Measurements from ENCODE around the gene LITAFD.
"Not testable (repeated sequence)": the region's sequence is repeated elsewhere in the genome, so short reads cannot be mapped to it uniquely, and the experiment has no call there.

LITAFD gene
- 0 to 0.12 (median 0) reads per million in 4 donors for total RNA-seq

DNA sequence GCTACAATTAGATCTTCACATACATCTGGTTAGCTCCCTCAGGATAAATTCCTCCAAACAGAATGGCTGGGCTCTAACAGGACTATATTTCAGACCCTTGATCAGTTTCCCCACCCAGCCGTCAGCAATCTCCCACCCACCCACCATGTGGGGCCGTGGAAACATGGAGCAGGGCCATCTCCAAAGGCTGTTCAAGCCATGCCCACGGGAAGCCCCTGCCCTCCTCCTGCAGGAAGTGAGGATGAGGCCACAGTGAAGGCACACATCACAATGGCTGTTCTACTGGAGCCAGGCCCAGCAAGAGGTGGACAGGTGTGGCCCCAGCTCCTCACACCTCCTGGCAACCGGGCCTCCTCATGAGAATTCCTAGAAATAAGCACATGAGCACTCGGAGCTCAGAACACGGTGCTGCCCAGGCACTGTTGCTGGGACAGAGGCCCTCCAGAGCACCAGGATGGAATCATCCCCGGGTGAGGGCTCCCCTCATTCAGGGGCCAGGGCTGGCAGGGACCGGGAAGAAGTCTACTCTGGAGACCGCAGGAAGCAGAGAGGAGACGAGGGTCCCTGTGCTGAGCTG lies at the start of gene LITAFD:
LITAFD (plus strand) TSS at position 311 of the 577 bp plus-strand sequence. CDS start 2,005 bp downstream, outside the sequence.
- no peak for DNase-seq

DNA sequence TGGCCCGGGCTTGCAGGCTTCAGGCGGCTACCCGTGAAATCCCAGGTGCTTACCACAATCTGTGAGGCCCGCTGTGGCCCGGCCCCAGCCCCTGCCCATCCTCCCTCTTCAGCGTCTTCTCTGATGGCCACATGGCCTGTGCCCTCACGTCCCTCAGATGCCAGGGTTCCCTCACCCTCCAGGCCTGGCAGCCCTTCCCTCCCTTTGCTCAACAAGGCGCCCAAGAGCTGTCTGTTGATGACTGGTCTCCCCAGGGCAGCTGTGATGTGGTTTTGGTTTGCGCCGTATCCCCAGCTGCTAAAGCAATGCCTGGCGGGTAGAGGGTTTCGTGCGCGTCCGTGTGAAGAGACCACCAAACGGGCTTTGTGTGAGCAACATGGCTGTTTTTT lies 49.4 kb upstream of the LITAFD start:
- no peak for DNase-seq

DNA sequence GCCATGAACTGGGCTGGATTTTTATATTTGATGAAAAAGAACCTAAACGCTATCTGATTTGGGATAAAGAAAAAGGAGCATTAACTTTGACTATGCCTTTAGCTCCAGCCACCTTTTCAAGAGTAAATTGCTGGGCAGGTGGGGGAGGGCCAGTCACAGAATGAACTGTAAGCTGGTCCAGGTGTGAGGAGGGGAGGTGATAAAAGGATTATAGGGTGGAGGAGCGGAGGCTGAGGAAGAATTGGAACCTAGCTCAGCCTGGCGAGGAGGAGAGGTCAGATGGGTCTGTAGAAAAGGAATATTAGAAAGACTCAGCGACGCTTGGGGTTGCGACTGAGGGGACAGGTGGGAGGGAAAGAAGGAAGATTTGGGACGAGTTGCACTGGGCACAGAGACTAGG lies 45.4 kb upstream of the LITAFD start:
- DNase-seq = not testable (repeated sequence)

DNA sequence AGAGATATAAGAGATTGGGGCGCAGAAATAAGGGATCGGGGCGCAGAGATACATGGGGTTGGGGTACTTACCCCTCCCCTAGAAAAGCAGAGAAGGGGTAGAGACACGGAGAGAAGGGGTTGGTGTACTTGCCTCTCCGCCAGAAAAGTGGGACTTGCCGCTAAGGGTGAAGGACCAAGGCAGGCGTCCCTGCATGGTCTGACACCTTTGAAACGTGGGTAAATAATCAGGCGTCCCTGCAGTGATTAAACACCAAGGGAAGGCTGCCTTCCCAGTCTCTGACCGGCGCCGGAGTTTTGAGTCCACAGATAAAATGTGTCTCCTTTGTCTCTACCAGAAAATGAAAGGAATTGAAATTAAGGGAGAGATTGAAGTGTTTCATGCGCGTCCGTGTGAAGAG lies 44.6 kb upstream of the LITAFD start:
- not testable (repeated sequence) for DNase-seq

DNA sequence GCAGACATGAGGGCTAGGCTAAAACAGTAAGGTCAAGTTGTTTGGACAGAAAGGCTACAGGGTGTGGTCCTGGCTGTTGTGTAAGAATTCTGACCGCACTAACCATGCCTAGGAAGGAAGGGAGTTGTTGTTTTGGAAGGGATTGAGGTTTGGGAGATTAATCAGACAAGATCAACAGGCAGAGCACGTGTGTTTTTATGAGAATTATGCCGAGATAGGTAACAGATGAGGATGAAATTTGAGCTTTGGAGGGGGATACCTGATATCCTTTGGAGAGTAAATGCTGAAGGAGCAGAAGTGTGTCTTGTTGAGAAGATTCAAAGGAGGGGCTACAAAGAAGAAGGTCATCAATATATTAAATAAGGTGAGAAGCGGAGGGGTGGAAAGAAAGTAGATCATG lies 40.1 kb upstream of the LITAFD start:
- DNase-seq = not testable (repeated sequence)

DNA sequence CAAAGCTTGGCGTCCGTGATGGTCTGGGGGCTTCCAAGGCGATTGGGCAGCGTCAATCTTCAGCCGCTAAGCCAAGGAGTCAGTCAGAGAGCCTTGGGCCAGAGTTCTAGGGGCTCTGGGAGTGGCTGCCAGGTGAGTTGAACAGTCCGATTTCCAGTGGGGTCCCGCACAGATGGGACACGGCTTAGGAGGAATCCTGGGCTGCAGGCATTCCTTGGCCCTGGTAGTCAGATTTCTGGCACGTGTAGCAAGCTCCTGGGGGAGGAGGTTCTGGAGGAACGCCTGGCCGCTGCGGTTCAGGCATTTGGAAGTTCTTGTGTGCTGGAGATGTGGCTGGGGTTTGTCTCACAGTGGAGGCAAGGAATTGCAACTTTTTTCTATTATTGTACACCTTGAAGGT lies 38.9 kb upstream of the LITAFD start:
- not testable (repeated sequence) for DNase-seq

DNA sequence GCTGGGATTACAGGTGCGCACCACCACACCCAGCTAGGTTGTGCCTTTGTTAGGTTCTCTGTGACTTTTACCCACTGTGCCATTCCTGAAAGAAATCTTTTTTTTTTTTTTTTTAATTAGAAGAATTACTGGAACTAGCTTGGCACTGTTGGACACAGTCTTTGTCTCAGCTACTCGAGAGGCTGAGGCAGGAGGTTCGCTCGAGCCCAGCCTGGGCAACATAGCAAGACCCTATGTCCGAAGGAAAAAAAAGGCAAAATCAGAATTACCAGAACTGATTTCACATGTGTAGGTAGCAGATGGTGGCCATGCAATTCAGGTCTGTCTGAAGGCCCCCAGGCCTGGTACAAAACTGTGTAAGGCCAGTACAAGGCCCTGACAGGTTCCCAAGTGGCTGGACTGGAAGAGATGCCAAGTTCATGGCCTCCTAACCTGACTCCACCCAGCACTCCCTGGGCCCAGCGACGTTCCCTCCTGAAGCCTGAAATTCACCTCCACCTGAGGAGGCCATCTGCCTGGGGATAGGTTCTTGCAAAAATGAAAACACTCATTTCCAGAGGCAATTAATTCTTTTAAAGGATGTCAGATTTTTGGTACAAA lies 36.4 kb upstream of the LITAFD start:
- DNase-seq = no peak

DNA sequence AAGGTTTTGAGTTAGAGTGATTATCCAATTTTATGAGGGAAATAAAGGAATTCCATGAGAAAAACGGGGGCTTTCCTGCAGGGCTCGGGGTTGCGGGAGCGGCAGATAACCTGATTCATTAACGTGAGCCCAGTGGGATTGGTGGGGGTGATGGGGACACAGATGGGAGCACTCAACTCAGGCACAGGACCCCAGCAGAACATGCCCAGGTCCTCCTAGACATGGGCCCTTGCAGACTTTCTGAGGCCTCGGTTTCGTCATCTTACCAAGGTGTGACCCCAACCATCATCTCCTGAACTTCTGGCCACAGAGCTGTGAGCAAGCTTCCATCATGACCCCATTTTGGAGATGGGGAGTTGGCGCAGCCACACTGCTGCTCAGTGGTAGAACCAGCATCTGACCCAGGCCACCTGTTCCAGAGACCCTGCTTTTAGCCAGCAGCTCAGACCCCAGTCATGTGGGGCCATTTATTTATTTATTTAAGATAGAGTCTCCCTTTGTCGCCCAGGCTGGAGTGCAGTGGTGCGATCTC lies 35.7 kb upstream of the LITAFD start:
- no peak for DNase-seq

DNA sequence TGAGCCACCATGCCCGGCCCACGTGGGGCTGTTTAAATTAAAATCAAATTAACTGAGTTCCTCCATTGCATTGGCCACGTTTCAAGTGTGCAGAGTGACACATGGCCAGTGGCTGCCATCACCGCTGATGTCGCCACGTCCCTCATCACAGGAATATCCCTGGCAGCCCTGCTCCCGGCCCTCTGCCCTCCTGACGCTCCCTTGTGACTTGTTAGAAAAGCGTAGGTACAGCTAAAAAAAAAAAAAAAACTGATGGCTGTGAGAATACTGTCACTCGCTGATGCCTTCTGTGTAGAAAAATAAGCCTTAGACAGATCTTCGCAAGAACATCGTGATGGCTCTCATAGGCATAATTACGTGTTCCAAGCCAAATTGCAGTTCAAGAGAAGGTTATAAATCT lies 35.0 kb upstream of the LITAFD start:
- no peak for DNase-seq

DNA sequence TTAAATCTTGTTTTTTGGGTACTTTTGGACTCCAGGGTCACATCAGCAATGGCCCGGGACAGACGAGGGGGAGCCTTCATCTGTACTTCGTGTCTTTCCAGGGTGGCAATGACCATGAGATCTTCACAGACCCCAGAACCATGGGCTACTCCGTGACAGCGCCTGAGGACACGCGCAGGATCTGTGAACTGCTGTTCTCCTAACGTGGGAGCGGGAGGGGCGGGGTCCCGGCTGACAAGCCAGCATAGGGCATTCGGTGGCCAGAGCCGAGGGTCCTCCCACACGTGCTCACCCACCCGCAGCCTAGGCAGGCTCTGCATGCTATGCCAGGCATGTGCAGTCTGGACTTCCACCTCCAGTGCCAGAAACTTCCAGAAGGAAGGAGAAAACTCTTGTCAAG lies 34.5 kb upstream of the LITAFD start:
- DNase-seq = no peak

DNA sequence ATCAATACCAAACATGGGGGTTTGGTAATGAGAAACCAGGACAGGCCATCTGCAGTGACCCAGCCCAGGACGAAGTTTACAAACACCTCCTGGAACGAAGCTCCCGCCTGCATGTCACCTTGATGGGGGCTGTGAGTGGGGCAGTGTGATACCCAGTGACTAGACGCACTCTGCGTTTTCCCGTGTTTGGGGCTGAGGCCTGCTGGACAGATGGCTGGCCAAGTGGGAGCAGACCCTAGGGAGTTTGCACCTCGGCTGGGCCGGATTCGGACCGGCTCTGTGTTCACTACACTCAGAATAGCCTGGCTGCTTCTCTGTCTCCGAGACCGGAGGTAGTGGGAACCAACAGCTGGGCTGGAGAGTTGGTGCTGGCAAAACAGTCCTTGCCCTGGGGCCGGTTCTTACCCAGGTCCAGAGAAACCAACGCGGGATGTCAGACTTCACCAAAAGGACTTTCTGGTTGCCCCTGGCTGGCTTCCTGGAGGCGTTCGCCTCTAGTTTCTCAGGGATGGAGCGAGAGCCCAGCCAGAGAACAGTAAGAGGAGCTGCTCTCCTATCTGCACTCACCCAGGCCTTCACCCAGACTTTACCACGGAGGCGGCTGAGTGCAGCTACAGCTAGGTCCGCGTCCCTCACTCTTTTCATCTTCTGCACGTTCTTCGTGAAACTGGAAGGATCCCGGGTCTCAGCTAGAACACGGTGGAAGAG lies 33.8 kb upstream of the LITAFD start:
- no peak for DNase-seq

DNA sequence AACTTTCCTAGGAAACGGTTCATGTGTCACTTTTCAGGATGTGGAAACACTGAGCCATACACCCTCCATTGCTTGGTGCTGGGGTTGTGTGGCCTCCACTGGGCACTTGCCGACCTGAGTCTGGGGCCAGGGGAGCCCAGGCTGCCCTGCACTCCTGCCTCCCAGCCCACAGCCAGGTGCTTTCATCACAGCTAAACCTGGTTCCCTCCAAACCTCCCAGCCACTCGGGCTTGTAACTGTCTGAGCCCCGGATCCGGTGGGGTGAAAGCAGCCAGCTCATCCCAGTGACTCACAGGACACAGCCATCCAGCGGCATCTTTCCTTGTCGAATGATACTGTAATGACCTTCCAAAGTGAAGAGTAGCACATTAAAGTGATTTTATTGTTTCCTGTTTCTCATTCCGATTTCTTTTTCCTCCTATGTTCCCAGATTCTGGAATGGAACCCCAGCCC lies 33.2 kb upstream of the LITAFD start:
- DNase-seq = no peak

DNA sequence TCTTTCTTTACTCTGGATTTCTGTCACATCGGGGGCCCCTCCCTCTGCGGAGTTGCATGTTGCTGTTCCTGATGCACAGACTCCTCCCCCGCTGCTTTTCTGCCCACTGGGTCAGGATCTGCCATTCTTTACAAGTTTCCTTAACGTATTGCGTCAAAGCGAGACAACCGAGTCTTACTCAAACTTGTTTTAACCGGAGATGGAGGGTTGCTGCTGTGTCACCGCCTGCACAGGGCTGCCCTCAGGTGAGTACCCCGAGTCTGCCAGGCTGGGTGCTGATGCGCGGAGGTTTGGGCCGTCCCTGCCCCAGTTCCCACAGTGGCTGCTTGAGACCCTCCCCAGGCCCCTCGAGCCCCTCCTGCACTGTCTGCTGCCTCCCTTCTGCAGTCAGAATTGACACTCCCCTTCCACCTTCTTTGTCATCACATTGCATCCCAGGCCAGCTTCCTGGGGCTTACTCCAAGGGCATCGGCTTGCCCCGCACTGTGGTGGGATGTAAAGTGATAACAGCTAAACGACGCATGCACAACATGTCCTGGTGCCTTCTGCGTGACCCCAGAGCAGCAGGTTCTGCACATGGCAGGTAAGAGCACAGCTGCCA lies 32.6 kb upstream of the LITAFD start:
- no peak for DNase-seq

DNA sequence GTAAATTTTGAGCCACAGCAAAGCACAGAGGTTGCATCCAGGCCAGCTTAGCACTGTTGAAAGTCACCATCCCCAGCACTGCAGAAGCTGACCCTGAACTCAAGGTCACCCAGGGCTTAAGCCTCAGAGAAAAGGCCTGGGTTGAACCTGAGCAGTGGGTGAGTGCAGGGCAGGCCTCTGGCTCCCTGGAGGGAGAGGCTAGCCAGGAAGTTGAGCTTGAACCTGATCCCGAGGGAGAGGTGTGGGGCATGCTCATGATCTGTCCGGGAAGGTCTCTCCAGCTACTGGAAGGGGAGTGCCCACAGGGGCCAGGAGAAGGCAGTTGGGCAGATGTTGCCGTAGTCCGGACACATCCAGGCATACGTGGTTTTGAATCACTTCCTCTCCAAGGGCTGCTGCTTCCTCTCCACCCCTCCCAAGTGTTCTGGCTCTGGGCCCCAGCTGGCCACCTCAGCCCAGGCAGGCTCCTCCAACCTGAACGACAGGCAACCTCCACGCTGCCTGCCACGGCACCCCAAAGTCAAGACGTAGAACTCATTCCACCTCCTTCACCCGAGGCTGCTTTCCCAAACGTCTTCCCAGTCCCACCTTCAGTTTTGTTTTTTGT lies 31.8 kb upstream of the LITAFD start:
- DNase-seq = peak in 1 of 5 donors; percentile 24

DNA sequence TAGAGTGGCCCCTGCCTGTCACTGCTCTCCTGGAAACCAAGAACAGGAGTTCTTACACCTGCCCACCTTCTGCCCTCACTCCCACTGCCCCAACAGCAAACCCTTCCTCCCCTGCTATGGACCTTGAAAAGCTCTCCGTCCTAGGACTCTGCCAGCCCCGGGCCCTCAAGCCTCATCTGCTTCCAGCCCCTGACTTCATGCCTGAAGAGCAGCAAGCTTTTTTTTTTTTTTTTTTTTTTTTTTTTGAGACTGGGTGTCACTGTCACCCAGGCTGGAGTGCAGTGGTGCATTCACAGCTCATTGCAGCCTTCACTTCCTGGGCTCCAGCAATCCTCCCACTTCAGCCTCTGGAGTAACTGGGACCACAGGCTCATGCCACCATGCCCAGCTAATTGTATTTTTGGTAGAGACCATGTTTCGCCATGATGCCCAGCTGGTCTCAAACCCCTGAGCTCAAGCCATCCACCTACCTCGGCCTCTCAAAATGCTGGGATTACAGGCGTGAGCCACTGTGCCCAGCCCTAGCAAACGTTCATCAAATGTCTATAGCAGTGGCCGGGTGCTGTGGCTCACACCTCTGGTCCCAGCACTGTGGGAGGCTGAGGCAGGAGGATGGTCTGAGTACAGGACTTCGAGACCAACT lies 30.3 kb upstream of the LITAFD start:
- DNase-seq = no peak

DNA sequence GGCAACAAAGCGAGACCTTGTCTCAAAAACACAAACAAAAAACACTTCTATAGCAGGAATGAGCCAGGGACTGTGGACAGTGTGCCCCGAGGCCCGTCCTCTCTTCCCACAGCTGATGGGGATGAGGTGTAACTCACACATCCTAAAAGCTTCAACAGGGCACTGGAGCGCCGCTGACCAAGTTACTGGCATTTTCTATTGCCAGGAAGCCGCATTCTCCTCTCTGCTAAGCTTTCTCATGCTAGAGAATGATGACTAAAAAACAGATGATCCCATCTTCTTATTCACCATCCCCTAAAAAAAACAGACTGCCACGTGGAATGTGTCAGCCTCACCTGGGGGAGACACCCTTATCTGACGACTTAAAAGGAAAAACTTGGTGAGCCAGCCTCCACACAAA lies 29.6 kb upstream of the LITAFD start:
- no peak for DNase-seq

DNA sequence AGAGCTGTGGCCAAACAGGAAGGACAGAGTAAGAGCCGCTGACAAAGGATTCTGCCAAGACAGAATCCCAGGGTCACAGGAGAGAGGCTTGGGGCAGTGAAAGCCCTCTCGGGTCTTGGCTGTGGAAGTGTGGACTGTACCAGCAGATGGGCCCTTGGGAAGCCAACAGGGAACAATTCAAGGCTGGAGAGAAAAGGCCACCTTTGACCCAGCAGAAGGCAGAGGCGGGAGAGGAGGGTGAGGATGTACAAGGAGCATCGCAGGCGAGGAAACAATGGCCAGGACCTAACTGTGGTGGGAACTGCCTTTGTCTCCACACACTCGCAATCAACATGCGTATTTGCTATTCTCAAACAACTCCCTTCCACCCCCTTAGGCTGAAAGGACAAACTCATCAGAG lies 29.0 kb upstream of the LITAFD start:
- no peak for DNase-seq

DNA sequence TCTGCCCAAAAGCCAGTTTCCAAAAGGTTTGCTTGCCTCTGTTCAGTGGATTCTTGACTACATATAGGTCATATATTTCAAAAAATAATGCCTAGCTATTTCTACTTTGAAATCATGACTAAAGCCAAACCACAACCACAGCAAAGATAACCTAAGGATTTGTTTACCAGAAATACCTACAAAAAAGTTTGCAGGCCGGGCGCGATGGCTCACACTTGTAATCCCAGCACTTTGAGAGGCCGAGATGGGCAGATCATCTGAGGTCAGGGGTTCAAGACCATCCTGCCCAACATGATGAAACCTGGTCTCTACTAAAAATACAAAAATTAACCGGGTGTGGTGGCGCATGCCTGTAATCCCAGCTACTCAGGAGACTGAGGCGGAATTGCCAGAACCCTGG lies 28.5 kb upstream of the LITAFD start:
- no peak for DNase-seq

DNA sequence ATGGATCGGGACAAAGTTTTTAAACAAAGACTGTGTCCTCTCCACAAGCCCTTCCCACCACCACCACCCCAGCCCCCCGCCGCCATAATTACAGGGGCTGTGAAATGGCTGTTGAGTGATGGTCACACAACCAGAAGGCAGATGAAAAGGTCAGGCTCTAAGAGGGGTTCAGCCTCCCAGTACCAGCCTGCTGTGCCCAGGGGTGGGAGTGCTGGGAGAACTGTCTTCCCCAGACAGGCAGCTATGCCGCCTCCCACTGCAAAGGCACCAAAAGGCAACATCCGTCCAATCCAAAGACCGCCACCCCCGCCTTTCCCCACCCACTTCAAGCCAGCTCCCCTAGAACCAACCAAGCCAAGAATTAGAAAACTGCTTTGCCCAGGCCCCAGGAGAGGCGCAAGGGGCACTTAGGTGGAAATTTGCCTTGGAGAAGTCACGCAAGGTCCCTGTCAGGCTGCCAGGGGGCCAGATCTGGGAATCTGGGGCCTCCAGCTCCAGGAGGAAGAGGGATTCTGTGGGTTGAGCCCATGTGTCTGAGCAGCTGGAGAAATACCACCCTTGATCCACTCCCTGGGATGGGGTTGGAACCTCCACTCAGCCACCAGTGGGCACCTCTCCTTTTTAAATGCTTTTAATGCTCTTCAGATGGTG lies 27.7 kb upstream of the LITAFD start:
- DNase-seq = no peak

DNA sequence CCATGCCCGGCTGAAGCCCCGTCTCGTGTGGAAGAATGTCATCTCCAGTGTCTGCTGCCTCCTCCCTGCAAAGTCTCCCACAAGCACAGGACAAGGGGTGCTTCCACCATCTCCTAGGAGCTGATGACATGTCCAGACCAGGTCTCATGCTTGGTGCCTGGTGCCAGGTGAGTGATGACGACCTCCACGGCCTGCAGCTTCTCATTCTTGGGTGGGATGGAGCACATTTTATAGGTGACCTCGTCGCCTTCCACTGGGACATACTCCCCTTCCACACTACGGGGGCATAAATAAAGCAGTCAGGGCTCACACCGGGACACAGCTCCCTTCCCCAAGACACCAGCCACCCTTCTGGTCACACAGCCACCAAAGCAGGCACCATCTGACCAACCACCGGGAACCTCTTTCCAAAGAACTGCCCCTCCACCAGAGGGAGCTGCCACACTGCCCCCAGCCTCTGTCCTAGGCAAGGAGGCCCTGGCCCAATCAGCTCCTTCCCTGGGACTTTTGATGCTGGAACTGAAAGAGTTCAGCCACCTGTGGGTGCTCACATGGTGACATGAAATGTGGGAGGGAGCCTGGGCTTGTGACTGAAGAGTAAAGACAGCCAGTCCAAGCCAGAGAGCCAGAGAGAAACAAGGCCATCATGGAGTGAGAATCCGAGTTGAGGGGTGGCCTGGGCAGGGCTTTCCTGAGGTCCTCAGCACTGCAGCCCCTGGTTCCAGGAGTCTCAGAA lies 26.9 kb upstream of the LITAFD start:
- DNase-seq = no peak

DNA sequence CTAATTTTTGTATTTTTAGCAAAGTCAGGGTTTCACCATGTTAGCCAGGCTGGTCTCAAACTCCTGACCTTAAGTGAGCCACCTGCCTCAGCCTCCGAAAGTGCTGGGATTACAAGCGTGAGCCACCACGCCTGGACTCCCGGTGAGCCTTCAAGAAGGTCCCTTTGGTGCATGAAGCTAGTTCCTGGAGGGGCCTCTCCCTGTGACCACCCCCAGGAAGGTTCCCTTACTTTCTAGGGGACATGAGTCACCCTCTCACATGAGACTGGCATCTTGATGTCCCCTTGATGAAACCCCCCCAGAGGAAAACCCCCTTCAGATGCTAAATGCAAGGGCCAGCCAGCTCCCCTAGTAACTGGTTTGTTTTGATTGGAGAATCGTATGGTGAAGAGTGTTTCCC lies 26.2 kb upstream of the LITAFD start:
- no peak for DNase-seq
